Fibroblast of lung (primary cell): ENCODE data around the gene NOVA1.

Experiments
- EZH2 ChIP-seq: IDR thresholded peaks from 2 replicates; pipeline ENCODE4 v1.5.1; 2012; ENCODE audit warnings: low read length, control low read depth, mild to moderate bottlenecking; ENCODE audit errors: missing control alignments
- TF ChIP-seq, protein P1 (sequence below), 2 donors: IDR thresholded peaks in 1 of 2; conservative IDR thresholded peaks in 1 of 2; 1 replicate in 1 of 2; 2 replicates in 1 of 2; pipeline ENCODE4 v1.5.1; 2011 to 2012; ENCODE audit warnings: low read length in 2 of 2, control low read depth in 1 of 2, inconsistent platforms in 1 of 2, low read depth in 1 of 2, mild to moderate bottlenecking in 1 of 2

DNA sequence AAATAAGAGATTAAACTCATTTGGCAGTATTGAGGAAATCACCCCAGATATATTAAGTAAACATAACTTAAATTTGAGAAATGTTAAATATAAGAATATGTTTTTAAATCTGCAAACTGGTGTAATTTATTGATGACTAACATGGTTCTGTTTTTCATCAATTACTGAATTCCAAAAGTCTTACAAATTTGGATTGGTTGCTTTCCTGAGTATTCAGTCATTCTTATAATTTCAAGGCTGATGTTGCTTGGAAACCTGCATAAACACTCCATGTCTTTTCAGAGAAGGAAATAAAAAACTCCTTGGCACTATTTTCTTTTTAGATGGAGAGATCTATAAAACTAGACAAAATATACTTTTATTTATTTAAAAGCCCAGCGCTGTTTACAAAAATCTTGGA lies 71.7 kb downstream of the NOVA1 start:
- TF ChIP-seq, protein P1, sequence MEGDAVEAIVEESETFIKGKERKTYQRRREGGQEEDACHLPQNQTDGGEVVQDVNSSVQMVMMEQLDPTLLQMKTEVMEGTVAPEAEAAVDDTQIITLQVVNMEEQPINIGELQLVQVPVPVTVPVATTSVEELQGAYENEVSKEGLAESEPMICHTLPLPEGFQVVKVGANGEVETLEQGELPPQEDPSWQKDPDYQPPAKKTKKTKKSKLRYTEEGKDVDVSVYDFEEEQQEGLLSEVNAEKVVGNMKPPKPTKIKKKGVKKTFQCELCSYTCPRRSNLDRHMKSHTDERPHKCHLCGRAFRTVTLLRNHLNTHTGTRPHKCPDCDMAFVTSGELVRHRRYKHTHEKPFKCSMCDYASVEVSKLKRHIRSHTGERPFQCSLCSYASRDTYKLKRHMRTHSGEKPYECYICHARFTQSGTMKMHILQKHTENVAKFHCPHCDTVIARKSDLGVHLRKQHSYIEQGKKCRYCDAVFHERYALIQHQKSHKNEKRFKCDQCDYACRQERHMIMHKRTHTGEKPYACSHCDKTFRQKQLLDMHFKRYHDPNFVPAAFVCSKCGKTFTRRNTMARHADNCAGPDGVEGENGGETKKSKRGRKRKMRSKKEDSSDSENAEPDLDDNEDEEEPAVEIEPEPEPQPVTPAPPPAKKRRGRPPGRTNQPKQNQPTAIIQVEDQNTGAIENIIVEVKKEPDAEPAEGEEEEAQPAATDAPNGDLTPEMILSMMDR (conservative IDR thresholded peaks at IDR 0.05 in 1 of 2, IDR thresholded peaks at IDR 0.05 in 1 of 2; ENCODE audit: low read depth in 1 of 2, low read length in 2 of 2) = no peak
- TF ChIP-seq EZH2 = no peak
